ENCODE measurements around the gene SDF2. TPM values are rescaled to one million over a fixed set of nuclear protein-coding genes. Genes with fewer than 3 reads are reported as not detected.

SDF2 gene
- total and polyA plus RNA-seq, 9 of the 15 experiments (the other 6 are each of a cell fraction or from before 2014, with no cell fraction given): 41.2 to 132 (median 65.6) TPM

GRCh38 chr17:28599311-28600184 is 62.2 kb downstream of the SDF2 start (continued):
- TF ChIP-seq, protein P1, sequence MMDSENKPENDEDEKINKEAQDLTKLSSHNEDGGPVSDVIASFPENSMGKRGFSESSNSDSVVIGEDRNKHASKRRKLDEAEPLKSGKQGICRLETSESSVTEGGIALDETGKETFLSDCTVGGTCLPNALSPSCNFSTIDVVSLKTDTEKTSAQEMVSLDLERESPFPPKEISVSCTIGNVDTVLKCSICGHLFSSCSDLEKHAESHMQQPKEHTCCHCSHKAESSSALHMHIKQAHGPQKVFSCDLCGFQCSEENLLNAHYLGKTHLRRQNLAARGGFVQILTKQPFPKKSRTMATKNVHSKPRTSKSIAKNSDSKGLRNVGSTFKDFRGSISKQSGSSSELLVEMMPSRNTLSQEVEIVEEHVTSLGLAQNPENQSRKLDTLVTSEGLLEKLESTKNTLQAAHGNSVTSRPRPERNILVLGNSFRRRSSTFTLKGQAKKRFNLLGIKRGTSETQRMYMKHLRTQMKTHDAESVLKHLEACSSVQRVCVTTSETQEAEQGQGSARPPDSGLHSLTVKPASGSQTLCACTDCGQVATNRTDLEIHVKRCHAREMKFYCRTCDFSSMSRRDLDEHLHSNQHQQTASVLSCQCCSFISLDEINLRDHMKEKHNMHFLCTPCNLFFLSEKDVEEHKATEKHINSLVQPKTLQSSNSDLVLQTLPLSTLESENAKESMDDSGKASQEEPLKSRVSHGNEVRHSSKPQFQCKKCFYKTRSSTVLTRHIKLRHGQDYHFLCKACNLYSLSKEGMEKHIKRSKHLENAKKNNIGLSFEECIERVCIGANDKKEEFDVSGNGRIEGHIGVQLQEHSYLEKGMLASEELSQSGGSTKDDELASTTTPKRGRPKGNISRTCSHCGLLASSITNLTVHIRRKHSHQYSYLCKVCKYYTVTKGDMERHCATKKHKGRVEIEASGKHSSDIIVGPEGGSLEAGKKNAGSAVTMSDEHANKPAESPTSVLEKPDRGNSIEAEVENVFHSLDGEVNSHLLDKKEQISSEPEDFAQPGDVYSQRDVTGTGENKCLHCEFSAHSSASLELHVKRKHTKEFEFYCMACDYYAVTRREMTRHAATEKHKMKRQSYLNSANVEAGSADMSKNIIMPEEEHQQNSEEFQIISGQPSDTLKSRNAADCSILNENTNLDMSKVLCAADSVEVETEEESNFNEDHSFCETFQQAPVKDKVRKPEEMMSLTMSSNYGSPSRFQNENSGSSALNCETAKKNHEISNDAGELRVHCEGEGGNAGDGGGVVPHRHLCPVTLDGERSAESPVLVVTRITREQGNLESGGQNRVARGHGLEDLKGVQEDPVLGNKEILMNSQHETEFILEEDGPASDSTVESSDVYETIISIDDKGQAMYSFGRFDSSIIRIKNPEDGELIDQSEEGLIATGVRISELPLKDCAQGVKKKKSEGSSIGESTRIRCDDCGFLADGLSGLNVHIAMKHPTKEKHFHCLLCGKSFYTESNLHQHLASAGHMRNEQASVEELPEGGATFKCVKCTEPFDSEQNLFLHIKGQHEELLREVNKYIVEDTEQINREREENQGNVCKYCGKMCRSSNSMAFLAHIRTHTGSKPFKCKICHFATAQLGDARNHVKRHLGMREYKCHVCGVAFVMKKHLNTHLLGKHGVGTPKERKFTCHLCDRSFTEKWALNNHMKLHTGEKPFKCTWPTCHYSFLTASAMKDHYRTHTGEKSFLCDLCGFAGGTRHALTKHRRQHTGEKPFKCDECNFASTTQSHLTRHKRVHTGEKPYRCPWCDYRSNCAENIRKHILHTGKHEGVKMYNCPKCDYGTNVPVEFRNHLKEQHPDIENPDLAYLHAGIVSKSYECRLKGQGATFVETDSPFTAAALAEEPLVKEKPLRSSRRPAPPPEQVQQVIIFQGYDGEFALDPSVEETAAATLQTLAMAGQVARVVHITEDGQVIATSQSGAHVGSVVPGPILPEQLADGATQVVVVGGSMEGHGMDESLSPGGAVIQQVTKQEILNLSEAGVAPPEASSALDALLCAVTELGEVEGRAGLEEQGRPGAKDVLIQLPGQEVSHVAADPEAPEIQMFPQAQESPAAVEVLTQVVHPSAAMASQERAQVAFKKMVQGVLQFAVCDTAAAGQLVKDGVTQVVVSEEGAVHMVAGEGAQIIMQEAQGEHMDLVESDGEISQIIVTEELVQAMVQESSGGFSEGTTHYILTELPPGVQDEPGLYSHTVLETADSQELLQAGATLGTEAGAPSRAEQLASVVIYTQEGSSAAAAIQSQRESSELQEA (IDR thresholded peaks at IDR 0.05; ENCODE audit: low read depth): no peak
- TF ChIP-seq RBFOX2 (IDR thresholded peaks at IDR 0.05; ENCODE audit: low read depth, low read length) (peak; percentile 81; the same call in 1 of the 2 replicates), HDAC8 (tag; IDR thresholded peaks at IDR 0.05) (no peak), THRA (IDR thresholded peaks at IDR 0.05) (no peak), NFE2 (IDR thresholded peaks at IDR 0.05; ENCODE audit: low read depth) (peak; percentile 72), ARID3A (IDR thresholded peaks at IDR 0.05; ENCODE audit: borderline replicate concordance, low read depth, low read length) (no peak), RBM14 (IDR thresholded peaks at IDR 0.05; ENCODE audit: borderline replicate concordance, insufficient read depth, low read depth, low read length) (no peak), PHB2 (IDR thresholded peaks at IDR 0.05; ENCODE audit: low read depth) (no peak), HDAC2 (IDR thresholded peaks at IDR 0.05) (peak; percentile 77), JUND (IDR thresholded peaks at IDR 0.05; ENCODE audit: borderline replicate concordance, low read depth, low read length) (no peak), JUND (tag; IDR thresholded peaks at IDR 0.05; ENCODE audit: borderline replicate concordance, low read depth, low read length) (peak; percentile 70; the same call in 2 of the 3 replicates), CBX2 (IDR thresholded peaks at IDR 0.05; ENCODE audit: insufficient read depth, low read length, poor library complexity, severe bottlenecking) (no peak), U2AF1 (optimal IDR thresholded peaks at IDR 0.05; ENCODE audit: low read depth, low read length) (no peak)
- TF ChIP-seq, protein P2, sequence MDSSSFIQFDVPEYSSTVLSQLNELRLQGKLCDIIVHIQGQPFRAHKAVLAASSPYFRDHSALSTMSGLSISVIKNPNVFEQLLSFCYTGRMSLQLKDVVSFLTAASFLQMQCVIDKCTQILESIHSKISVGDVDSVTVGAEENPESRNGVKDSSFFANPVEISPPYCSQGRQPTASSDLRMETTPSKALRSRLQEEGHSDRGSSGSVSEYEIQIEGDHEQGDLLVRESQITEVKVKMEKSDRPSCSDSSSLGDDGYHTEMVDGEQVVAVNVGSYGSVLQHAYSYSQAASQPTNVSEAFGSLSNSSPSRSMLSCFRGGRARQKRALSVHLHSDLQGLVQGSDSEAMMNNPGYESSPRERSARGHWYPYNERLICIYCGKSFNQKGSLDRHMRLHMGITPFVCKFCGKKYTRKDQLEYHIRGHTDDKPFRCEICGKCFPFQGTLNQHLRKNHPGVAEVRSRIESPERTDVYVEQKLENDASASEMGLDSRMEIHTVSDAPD (CRISPR knock-in tag; IDR thresholded peaks at IDR 0.05): no peak
